Activated CD4-positive, alpha-beta T cell treated with anti-CD3 and anti-CD28 coated beads, Interleukin-2, amount 50 U/mL, for 1 hour (primary cell): ENCODE measurements around the gene BTRC.
A peak's percentile ranks its signal among the peaks of the same experiment; 100 is the strongest.
"Not testable (repeated sequence)": the region's sequence is repeated elsewhere in the genome, so short reads cannot be mapped to it uniquely, and the experiment has no call there.

Experiments
- DNase-seq: peaks from one replicate; pipeline ENCODE4 v3.0.0-alpha.2; 2020

BTRC gene

GRCh38 chr10:101353692-101354327, at the start of gene BTRC:
TSS of gene BTRC (plus strand) at chr10:101354165. CDS start at chr10:101354181, 16 bp downstream.
- DNase-seq = peak; percentile 93

- no peak for DNase-seq
These were observed 49.6 kb upstream of the BTRC start for GRCh38 chr10:101304316-101304715.

GRCh38 chr10:101305320-101306241, 48.4 kb upstream of the BTRC start:
- DNase-seq = no peak

DNA sequence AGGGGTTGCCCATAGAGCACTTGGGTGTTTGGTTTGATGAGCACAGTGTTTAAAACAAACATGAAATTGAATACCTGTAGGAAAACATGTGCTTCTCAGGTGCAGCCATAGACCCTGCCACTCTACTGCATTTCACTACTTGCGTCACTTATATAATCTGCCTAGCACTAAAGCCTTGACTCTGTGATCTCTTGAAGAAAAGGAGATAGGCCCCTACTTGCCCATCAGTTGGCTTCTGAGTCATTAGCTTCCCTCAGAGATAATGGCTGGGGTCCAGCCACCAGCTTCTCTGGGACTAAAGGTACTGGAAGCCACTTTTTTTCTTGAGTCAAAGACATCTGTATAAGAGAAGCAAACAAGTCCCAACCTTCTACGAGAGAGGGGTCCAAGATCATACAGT, 45.9 kb upstream of the BTRC start:
- no peak for DNase-seq

DNA sequence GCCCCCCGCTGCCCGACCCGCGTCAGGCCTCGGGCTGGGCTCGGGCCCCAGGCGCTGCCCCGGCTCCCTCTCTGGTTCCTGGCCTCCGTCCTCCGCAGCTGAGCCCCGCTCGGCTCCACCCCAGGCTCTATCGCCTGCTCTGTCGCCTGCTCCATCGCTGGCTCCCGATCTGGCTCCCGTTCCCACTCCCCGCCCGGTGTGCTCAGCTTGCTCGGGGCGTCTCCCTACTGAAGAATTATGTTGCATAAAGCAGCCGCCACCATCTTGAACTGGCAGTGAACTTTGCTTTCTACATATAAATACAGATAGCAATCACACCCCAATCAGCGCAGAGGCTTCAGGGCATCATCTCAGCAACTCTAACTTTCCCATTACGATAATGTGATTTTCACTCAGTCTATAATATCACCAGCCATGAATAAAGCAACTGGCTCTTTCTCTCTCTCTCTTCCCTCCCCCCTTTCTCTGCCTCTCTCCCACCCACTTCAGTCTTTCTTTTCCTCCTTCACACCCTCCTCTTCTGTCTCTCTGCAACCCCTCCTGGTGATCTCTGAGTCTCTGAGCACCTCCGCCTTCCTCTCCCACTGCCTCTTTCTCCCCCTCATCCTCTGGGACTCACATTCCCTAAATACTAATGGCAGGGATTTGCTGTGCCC, 43.3 kb upstream of the BTRC start:
- DNase-seq = no peak

DNA sequence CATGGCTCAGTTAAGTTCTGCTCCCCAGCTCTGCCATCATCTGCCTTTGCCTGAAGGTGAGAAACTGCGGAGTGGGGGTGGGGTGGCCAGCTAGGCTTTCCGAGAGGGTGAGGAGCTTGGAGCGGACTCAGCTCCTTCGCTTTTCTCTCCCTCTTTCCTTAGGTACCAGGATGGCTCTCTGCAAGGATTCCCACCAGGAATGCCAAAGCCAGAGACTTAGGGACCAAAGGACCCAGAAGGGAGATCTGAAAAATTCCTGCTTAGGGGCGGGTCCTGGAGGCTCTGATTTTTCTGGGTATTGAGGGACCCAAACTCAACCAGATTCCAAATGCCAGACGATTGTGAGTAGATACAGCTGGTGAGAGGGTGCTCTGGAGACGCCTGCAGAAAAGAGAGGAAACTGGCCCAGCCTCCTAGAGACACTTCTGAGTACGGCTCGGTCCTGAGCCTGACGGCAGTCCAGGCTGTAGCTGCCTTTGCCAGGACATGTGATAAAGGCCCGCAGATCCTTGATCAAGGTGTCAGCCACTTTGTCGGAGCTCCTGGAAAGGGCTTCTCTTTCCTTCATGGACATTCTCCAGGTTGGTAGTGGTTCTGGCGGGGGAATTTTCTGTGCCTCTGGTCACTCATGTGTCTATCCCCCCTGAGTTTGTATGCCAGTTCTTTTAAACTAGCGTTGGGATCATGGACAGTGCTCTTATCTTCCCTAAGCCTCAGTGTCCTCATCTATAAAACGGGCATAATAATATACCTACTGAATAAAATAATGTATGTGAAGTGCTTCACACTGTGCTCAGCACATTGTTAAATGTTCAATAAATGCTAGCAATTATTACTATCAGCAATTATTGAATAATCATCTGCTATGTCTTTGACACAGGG, 42.5 kb upstream of the BTRC start:
- DNase-seq = no peak

GRCh38 chr10:101319241-101319915, 34.6 kb upstream of the BTRC start:
- no peak for DNase-seq

DNA sequence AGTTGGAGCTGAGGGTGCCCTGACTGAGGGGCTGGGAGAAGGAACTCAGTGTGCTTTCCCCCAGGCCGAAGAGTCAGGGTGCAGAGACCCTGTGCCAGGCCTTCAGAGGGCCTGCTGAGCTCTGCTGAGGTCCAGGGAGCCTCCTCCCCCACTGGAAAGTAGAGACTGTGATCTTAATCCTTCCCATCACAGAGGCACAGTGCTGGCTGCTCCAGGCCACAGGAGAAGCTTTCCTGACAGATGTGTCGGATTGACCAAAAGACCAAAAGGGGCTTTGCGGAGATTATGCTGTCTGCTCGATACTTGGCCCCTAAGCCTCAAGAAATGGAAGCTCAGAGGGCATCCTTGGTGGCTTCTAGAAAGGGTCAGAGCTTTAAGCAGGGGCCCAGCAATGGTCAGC, 32.9 kb upstream of the BTRC start:
- DNase-seq = no peak

GRCh38 chr10:101322266-101323108, 31.5 kb upstream of the BTRC start:
- no peak for DNase-seq

DNA sequence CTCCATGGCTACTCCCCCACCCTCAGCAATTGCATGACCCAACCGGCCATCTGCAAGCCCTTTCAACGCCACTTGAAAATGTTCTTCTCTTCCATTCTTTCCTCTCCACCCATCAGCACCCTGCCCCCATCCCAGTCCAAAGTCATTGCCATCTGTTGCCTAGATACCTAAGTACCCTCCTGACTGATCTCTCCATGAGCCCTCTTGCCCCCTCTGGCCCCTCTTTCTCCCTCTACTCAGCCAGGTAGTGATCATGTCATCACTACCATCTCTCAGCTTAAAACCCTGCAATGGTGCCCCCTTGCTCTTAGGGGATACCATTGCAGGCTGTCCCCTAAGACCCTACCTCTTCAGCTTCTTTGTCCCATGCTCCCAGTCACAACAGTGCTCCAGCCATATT, 30.5 kb upstream of the BTRC start:
- no peak for DNase-seq

DNA sequence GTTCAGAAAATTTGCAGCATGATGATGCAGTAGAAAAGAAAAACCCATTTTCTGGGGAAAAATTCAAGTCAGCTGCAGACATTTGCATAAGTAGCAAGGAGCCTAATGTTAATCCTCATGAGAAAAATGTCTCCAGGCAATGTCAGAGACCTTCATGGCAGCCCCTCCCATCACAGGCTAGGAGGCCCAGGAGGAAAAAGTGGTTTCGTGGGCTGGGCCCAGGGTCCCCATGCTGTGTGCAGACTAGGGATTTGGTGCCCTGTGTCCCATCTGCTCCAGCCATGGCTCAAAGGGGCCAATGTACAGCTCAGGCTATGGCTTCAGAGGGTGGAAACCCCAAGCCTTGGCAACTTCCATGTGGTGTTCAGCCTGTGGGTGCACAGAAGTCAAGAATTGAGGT, 26.5 kb upstream of the BTRC start:
- not testable (repeated sequence) for DNase-seq

DNA sequence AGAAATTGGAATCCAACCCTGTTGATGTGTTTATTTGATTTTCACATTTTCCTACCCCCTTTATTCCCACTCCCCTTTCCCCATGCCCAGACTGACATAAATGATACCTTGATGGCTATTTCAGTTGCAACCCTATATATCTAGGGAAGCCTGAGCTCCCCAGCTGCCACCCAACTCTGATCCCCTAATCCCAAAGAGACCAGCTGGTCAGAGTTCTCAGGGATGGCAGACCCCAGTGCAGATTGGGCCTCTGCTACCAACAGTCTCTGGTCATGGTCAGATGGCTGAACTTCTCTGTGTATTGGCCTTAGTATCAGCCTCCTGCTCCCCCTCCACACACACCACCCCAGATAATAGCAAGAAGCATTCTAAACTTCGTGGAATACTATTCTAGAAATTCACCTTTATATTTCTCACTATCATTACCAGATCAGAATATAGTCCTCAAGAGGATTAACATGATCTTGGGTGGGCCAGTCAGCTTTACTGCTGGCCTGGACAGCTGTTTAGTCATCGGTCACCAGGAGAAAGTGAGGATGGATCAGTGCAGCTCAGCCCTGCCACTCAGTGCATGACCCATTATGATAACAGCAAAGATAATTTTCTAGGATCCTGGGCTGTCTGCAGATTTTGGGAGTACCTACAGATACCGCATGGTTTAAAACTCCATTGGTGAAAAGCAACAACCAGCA, 24.5 kb upstream of the BTRC start:
- DNase-seq = no peak

GRCh38 chr10:101330231-101330630, 23.7 kb upstream of the BTRC start:
- no peak for DNase-seq

DNA sequence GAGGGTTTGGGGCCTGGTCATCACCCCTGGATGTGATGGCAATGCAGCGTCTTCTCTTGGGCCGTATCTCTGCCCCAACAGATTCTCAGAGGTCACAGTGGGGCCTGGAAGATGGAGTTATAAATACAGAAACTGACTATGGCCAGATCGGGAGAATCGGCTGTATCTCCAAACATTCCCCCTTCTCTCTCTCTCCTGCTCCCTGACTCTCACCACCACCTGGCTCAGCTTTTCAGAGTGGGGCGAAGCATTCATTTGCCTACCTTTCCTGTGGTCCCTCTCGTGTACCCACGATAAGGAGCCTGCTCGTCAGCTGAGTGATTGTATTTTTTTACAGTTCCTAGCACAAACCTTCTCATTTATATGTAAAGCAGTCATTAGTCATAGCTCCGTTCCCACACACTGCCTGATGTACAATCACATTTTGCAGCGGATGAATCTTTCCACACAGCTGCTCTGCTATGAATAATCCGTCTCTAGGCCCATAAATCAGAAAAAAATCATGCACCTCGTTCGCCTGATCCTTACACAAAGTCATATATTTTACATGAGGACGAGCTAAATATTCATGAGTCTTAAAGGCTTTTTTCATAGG, 23.2 kb upstream of the BTRC start:
- no peak for DNase-seq

- no peak for DNase-seq
These were observed 22.0 kb upstream of the BTRC start for GRCh38 chr10:101331956-101332355.

DNA sequence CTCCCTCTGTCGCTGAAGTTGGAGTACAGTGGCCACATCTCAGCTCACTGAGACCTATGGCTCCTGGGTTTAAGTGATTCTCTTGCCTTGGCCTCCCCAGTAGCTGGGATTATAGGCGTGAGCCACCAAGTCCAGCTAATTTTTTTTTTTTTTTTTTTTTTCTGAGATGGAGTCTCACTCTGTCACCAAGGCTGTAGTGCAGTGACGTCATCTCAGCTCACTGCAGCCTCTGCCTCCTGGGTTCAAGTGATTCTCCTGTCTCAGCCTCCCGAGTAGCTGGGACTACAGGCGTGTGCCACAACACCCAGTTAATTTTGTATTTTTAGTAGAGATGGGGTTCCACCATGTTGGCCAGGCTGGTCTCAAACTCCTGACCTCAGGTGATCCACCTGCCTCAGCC, 19.7 kb upstream of the BTRC start:
- DNase-seq = not testable (repeated sequence)

GRCh38 chr10:101336382-101336781, 17.6 kb upstream of the BTRC start:
- DNase-seq = no peak

DNA sequence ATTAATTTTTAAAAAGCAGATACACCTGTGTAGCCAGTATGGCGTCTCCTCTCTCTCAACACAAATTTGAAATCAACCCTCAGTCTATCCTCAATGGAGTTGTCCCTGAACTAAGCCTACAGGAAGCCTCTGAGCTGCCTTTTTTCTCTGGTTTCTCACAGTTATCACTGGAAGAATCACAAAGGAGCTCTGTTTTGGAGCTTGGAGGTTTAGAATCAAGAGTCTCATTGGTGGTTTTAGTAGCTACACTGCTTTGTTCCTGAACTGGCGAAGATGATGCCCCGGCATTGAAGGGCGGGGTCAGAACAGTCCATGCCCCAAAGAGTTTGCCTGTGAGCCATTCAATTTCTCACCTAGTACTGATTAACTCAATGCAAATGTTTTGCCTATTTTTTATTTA, 16.1 kb upstream of the BTRC start:
- no peak for DNase-seq

- DNase-seq = no peak
These were observed 12.5 kb upstream of the BTRC start for GRCh38 chr10:101341438-101341837.

GRCh38 chr10:101346177-101346576, 7.8 kb upstream of the BTRC start:
- no peak for DNase-seq
